A549 (cell line): ENCODE measurements around the gene FOLR1. TPM values are rescaled to one million over a fixed set of nuclear protein-coding genes. Genes with fewer than 3 reads are reported as not detected.
A peak's percentile ranks its signal among the peaks of the same experiment; 100 is the strongest.

Experiments
- ATAC-seq, 2 experiments: fragments of 200-7000 bp in 1 of 2; fragments of >200 bp in 1 of 2; cut with Nextera tagmentation in 1 of 2; cut with Tn5 transposase in 1 of 2; 3 replicates each; pipeline versions ENCODE4 v1.8.0 to v1.9.1; 2018 to 2020; ENCODE audit warnings: mild to moderate bottlenecking in 1 of 2, moderate library complexity in 1 of 2
- CTCF ChIA-PET: fragments of 300-600 bp; sonication (Branson Sonifier 250); formaldehyde crosslinking; extraction: SDS; loops from one replicate; lab custom pipeline; 2021; ENCODE audit warnings: antibody characterized with exemption, inconsistent platforms; lab: Yijun Ruan, JAX
- POLR2A ChIA-PET: fragments of 350-600 bp; formaldehyde crosslinking; extraction: SDS; loops from one replicate; lab custom pipeline; 2021; ENCODE audit warnings: antibody characterized with exemption, inconsistent platforms; lab: Yijun Ruan, JAX
- DNase-seq, 2 experiments: peaks; one replicate each; pipeline versions ENCODE4 v3.0.0 to v3.0.0-alpha.2; 2011 to 2016; ENCODE audit warnings: low read depth in 1 of 2, low spot score in 1 of 2
- FAIRE-seq: peaks from 2 replicates; lab custom pipeline; 2011; peaks lifted over from hg19 to GRCh38; lab: Jason Lieb, UNC
- H3K27ac ChIP-seq, 2 experiments: fragments of >200 bp; sonication (Bioruptor Twin); formaldehyde crosslinking; 3 replicates each; pipeline ENCODE4 v1.5.1; 2016 to 2017
- H3K4me1 ChIP-seq: fragments of >200 bp; sonication (Bioruptor Twin); formaldehyde crosslinking; 3 replicates; pipeline ENCODE4 v1.6.1; 2016
- H3K4me2 ChIP-seq: fragments of >200 bp; sonication (Bioruptor Twin); formaldehyde crosslinking; 3 replicates; pipeline ENCODE4 v1.6.1; 2016
- H3K4me3 ChIP-seq: fragments of >200 bp; sonication (Bioruptor Twin); formaldehyde crosslinking; 3 replicates; pipeline ENCODE4 v1.5.1; 2016
- H3K9me3 ChIP-seq: fragments of >200 bp; sonication (Bioruptor Twin); formaldehyde crosslinking; 3 replicates; pipeline ENCODE4 v1.6.1; 2016
- BCL3 ChIP-seq: fragments of >200 bp; sonication (Bioruptor Twin); formaldehyde crosslinking; IDR thresholded peaks from 3 replicates; pipeline ENCODE4 v1.6.1; 2016
- BHLHE40 ChIP-seq: IDR thresholded peaks from 2 replicates; pipeline ENCODE4 v1.6.1; 2012; ENCODE audit warnings: low read depth, low read length, inconsistent platforms
- CBX8 ChIP-seq: fragments of 200-600 bp; sonication (generic); IDR thresholded peaks from 2 replicates; pipeline ENCODE4 v1.6.1; 2016
- CHD2 ChIP-seq: fragments of 150-350 bp; IDR thresholded peaks from 2 replicates; pipeline ENCODE4 v1.6.1; 2014; ENCODE audit warnings: low read length; ENCODE audit not compliant: partially characterized antibody
- CTCF ChIP-seq: fragments of >200 bp; sonication (Bioruptor Twin); formaldehyde crosslinking; IDR thresholded peaks from 3 replicates; pipeline ENCODE4 v1.5.1; 2016
- EHMT2 ChIP-seq: fragments of 200-600 bp; sonication (generic); IDR thresholded peaks from 2 replicates; pipeline ENCODE4 v1.6.1; 2016; ENCODE audit warnings: antibody characterized with exemption, low read depth, mild to moderate bottlenecking, moderate library complexity
- ESRRA ChIP-seq: fragments of 150-350 bp; IDR thresholded peaks from 2 replicates; pipeline ENCODE4 v1.6.1; 2014; ENCODE audit warnings: mild to moderate bottlenecking, low read length, borderline replicate concordance
- FOSB ChIP-seq: fragments of 250-450 bp; sonication (Bioruptor Pico); IDR thresholded peaks from 2 replicates; pipeline ENCODE4 v1.5.0; 2020; ENCODE audit warnings: mild to moderate bottlenecking, moderate library complexity
- FOXS1 ChIP-seq: fragments of 250-450 bp; sonication (Bioruptor Pico); IDR thresholded peaks from 2 replicates; pipeline ENCODE4 v1.5.0; 2020; ENCODE audit warnings: mild to moderate bottlenecking, moderate library complexity
- GATA3 ChIP-seq: IDR thresholded peaks from 2 replicates; pipeline ENCODE4 v1.6.1; 2012; ENCODE audit warnings: borderline replicate concordance
- HEYL ChIP-seq: fragments of 250-450 bp; sonication (Bioruptor Pico); IDR thresholded peaks from 2 replicates; pipeline ENCODE4 v1.8.0; 2021; ENCODE audit warnings: mild to moderate bottlenecking, moderate library complexity
- HOXB13 ChIP-seq: fragments of 250-450 bp; sonication (Bioruptor Pico); IDR thresholded peaks from 2 replicates; pipeline ENCODE4 v1.5.0; 2020; ENCODE audit warnings: low read depth, mild to moderate bottlenecking, moderate library complexity
- HOXB5 ChIP-seq: fragments of 250-450 bp; sonication (Bioruptor Pico); IDR thresholded peaks from 2 replicates; pipeline ENCODE4 v1.5.0; 2020; ENCODE audit warnings: mild to moderate bottlenecking, moderate library complexity
- JUN ChIP-seq, 2 experiments: fragments of >200 bp; sonication (Bioruptor Twin); formaldehyde crosslinking; IDR thresholded peaks; 2 replicates in 1 of 2; 3 replicates in 1 of 2; pipeline ENCODE4 v1.6.1; 2016 to 2017
- MAFK ChIP-seq: fragments of 450-650 bp; IDR thresholded peaks from 2 replicates; pipeline ENCODE4 v1.6.1; 2014; ENCODE audit not compliant: partially characterized antibody
- NFE2L2 ChIP-seq: fragments of 150-350 bp; conservative IDR thresholded peaks from 2 replicates; pipeline ENCODE4 v1.6.1; 2014; ENCODE audit warnings: low read length
- PBX3 ChIP-seq: IDR thresholded peaks from 2 replicates; pipeline ENCODE4 v1.6.1; 2012
- REST ChIP-seq: fragments of 200-600 bp; sonication (generic); IDR thresholded peaks from 2 replicates; pipeline ENCODE4 v1.6.1; 2016; ENCODE audit warnings: antibody characterized with exemption, mild to moderate bottlenecking, moderate library complexity
- RFX5 ChIP-seq: fragments of 450-650 bp; IDR thresholded peaks from 2 replicates; pipeline ENCODE4 v1.7.1; 2014; ENCODE audit warnings: antibody characterized with exemption, mild to moderate bottlenecking, moderate library complexity
- RNF2 ChIP-seq: fragments of 200-600 bp; sonication (generic); IDR thresholded peaks from 2 replicates; pipeline ENCODE4 v1.6.1; 2016; ENCODE audit warnings: low read depth, mild to moderate bottlenecking, antibody characterized with exemption, moderate library complexity, borderline replicate concordance
- TP53 ChIP-seq: fragments of 250-450 bp; sonication (Bioruptor Pico); IDR thresholded peaks from 2 replicates; pipeline ENCODE4 v1.5.0; 2021; ENCODE audit warnings: mild to moderate bottlenecking, moderate library complexity
- USF2 ChIP-seq: fragments of 450-650 bp; IDR thresholded peaks from 2 replicates; pipeline ENCODE4 v1.6.1; 2014; ENCODE audit warnings: antibody characterized with exemption
- ZC3H11A ChIP-seq: fragments of 450-650 bp; IDR thresholded peaks from 2 replicates; pipeline ENCODE4 v1.6.1; 2014; ENCODE audit warnings: antibody characterized with exemption, mild to moderate bottlenecking
- ZFP36 ChIP-seq: fragments of 450-650 bp; IDR thresholded peaks from 2 replicates; pipeline ENCODE4 v1.6.1; 2014; ENCODE audit warnings: borderline replicate concordance; ENCODE audit not compliant: partially characterized antibody
- ZSCAN20 ChIP-seq: fragments of 250-450 bp; sonication (Bioruptor Pico); IDR thresholded peaks from 2 replicates; pipeline ENCODE4 v1.8.0; 2022; ENCODE audit warnings: mild to moderate bottlenecking, moderate library complexity
- WGBS: methylation state at CpG from one replicate; pipeline ENCODE4 v1.1.6; 2017; ENCODE audit errors: missing lambda C conversion rate; 5-methylcytosine and 5-hydroxymethylcytosine counted together
- polyA plus RNA-seq, 4 experiments: library from polyadenylated mRNA; depleted of rRNA in 3 of 4; stranded (reverse); fragments of >200 nt; fragmentation: RNase III in 1 of 4; extraction: RNeasy Plus Mini Kit Qiagen cat#74134 plus additional on column Dnase treatment in 1 of 4; gene quantifications; 2 replicates in 3 of 4; 3 replicates in 1 of 4; pipeline ENCODE4 v1.2.3, GENCODE V29; 2011 to 2017

FOLR1 gene
- polyA plus RNA-seq, 2 of the 4 experiments (the other 2 are of a cell fraction) = 0.08 to 0.22 TPM

- FAIRE-seq = no peak
Measured at GRCh38 chr11:72177656-72178055, 14.3 kb upstream of the FOLR1 start.

GRCh38 chr11:72179049-72179803 lies 12.7 kb upstream of the FOLR1 start:
- H3K4me2 ChIP-seq = 0 out of 3 replicates have a peak overlapping the region, but pooled peaks have one; percentile 15
- no peak overlapping the region for H3K27ac ChIP-seq
- TF ChIP-seq JUN (IDR thresholded peaks at IDR 0.05) (no peak), ZC3H11A (no peak), USF2 (no peak), PBX3 (no peak), EHMT2 (no peak), FOSB (CRISPR knock-in tag) (no peak), HEYL (CRISPR knock-in tag) (no peak), FOXS1 (CRISPR knock-in tag) (no peak), BCL3 (no peak), CBX8 (no peak), RNF2 (no peak), BHLHE40 (no peak)
- TF ChIP-seq, all 56 proteins: peak for 0
- DNase-seq (no peak), FAIRE-seq (no peak), ATAC-seq (no peak)
- Histone ChIP-seq H3K4me3 (no peak overlapping the region), H3K4me1 (peaks cover 14% of the 10 kb centered on the region; the same call in 2 of the 3 replicates), H3K9me3 (no peaks in the 10 kb centered on the region)
- WGBS = 54% methylated on average over 7 of the region's 7 CpGs
- CTCF ChIA-PET = interaction anchor here (1.0 to 6.0 kb wide), 5 partner anchors 11 to 252 kb away, joined by 3 to 48 read pairs (median 3); no protein-coding TSS in a partner anchor
- POLR2A ChIA-PET = no interaction called here

More at GRCh38 chr11:72177656-72178055, 14.3 kb upstream of the FOLR1 start:
- WGBS = 78% methylated on average over 6 of the region's 6 CpGs
- CTCF ChIA-PET = no interaction called here
- DNase-seq (no peak), ATAC-seq (no peak)
- Histone ChIP-seq H3K9me3 (no peaks in the 10 kb centered on the region), H3K4me3 (no peak overlapping the region), H3K27ac (no peak overlapping the region), H3K4me2 (no peak overlapping the region), H3K4me1 (peaks cover 11% of the 10 kb centered on the region; the same call in 1 of the 3 replicates)
- POLR2A ChIA-PET = no interaction called here
- TF ChIP-seq RFX5 (no peak), NFE2L2 (no peak), BHLHE40 (no peak), ZSCAN20 (CRISPR knock-in tag) (no peak), CBX8 (no peak), CHD2 (no peak), HOXB5 (CRISPR knock-in tag) (no peak), ZFP36 (no peak), HOXB13 (no peak), CTCF (no peak), GATA3 (no peak), REST (no peak), ESRRA (no peak), EHMT2 (no peak), TP53 (CRISPR knock-in tag) (no peak), RNF2 (no peak), MAFK (no peak)
